ENCODE data around the gene SCYL3. TPM values are rescaled to one million over a fixed set of nuclear protein-coding genes. Genes with fewer than 3 reads are reported as not detected.
A peak's percentile ranks its signal among the peaks of the same experiment; 100 is the strongest.

The SCYL3 gene
- total RNA-seq, 1 donor, result 10.1 TPM

DNA sequence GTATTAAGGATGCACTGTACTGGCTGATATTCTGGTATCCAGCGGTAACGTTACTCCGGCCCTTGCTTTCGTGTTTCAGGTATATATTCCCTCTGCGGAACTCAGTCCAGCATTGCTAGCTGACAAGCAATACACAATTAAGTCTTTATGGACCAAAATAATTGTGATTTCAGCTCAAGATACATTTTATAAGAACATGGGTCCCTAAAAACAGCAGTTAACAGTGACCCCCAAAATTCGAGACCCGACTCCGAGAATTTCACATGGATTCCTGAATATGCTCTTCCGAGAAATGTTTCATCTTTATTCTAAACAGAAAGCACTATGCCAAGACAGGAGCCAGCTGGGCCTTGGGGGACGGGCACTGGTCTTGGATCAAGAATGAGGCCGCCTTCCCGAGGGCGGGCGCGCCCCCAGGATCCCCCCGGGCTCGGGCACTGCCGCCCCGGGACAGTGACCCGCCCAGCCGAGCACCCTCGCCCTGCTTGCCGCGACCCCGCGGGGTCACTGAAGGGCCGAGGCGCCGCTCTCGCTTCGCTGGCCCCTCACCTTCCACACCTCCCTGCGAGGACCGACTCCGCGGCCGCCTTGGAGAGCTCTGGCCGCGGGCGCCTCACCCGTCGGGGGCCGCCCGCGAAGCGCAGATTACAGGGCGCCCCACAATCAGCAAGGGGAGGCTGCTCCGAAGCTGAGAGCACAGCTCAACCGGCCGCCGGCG, 610 bp downstream of the SCYL3 start:
- H2AFZ ChIP-seq (ENCODE audit: low read length), result peak overlapping the region; percentile 75
- peak overlapping the region; percentile 100 for H3K27ac ChIP-seq (ENCODE audit: low read depth, low read length)
- TF ChIP-seq, protein P1, sequence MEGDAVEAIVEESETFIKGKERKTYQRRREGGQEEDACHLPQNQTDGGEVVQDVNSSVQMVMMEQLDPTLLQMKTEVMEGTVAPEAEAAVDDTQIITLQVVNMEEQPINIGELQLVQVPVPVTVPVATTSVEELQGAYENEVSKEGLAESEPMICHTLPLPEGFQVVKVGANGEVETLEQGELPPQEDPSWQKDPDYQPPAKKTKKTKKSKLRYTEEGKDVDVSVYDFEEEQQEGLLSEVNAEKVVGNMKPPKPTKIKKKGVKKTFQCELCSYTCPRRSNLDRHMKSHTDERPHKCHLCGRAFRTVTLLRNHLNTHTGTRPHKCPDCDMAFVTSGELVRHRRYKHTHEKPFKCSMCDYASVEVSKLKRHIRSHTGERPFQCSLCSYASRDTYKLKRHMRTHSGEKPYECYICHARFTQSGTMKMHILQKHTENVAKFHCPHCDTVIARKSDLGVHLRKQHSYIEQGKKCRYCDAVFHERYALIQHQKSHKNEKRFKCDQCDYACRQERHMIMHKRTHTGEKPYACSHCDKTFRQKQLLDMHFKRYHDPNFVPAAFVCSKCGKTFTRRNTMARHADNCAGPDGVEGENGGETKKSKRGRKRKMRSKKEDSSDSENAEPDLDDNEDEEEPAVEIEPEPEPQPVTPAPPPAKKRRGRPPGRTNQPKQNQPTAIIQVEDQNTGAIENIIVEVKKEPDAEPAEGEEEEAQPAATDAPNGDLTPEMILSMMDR (IDR thresholded peaks at IDR 0.05; ENCODE audit: extremely low read depth, low read depth, low read length), result no peak
- H3K27me3 ChIP-seq (ENCODE audit: insufficient read depth, low read length), result peaks cover 14% of the 10 kb centered on the region
- H3K9me3 ChIP-seq (ENCODE audit: low read depth, low read length), result no peaks in the 10 kb centered on the region
- H3K79me2 ChIP-seq (ENCODE audit: insufficient read depth, low read length), result peaks cover 51% of the 10 kb centered on the region
- H3K4me3 ChIP-seq (ENCODE audit: insufficient read depth, low read length), result peak overlapping the region; percentile 84
- peaks cover 10% of the 10 kb centered on the region for H4K20me1 ChIP-seq (ENCODE audit: insufficient read depth, low read length)
- DNase-seq (ENCODE audit: insufficient read length, low spot score, missing footprints), result peak; percentile 80
- H3K4me1 ChIP-seq (ENCODE audit: insufficient read depth, low read length), result peaks cover 28% of the 10 kb centered on the region
- peaks cover 6% of the 10 kb centered on the region for H3K36me3 ChIP-seq (ENCODE audit: insufficient read depth, low read length)
- H3K4me2 ChIP-seq (ENCODE audit: insufficient read depth, low read length), result peak overlapping the region; percentile 78

DNA sequence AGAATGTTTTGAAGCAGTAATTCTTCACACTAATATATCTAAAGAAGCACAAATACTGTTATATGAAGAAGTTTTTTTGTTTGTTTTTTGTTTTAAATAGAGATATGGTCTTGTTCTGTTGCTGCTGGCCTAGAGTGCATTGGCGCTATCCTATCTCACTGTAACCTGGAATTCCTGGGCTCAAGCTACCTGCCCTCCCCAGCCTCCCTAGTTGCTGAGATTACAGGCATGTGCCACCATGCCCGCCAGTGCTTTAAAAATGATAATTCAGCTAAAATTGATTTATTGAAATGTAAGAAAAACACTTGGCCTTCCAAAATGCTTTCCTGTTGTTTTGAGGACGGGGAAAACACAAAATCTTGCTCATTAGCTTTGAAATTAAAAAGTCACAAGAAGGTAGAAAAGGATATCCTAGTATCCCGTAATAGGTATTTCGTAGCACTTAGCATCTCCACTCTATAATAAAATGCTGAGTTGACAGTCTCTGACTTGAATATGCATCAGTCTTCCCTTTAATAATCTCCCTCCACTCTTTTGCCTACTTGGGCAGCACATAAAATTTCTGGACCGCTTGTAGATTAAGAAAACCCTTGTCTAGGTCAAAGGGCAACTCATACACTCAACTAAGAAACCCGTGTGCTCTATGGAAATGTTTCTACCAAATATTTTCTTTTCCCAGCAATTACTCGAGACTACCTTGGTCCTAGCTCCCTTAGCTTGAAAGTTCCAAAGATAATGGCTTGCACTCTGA, 1.3 kb downstream of the SCYL3 start:
- H4K20me1 ChIP-seq (ENCODE audit: insufficient read depth, low read length), result peaks cover 10% of the 10 kb centered on the region
- H3K79me2 ChIP-seq (ENCODE audit: insufficient read depth, low read length), result peaks cover 51% of the 10 kb centered on the region
- H3K4me3 ChIP-seq (ENCODE audit: insufficient read depth, low read length), result peak overlapping the region; percentile 84
- H3K9me3 ChIP-seq (ENCODE audit: low read depth, low read length), result no peaks in the 10 kb centered on the region
- peak overlapping the region; percentile 78 for H3K4me2 ChIP-seq (ENCODE audit: insufficient read depth, low read length)
- H3K36me3 ChIP-seq (ENCODE audit: insufficient read depth, low read length), result peaks cover 6% of the 10 kb centered on the region
- peaks cover 31% of the 10 kb centered on the region for H3K4me1 ChIP-seq (ENCODE audit: insufficient read depth, low read length)
- H3K27ac ChIP-seq (ENCODE audit: low read depth, low read length), result peak overlapping the region; percentile 100
- H3K27me3 ChIP-seq (ENCODE audit: insufficient read depth, low read length), result peaks cover 7% of the 10 kb centered on the region
- TF ChIP-seq, protein P1 (IDR thresholded peaks at IDR 0.05; ENCODE audit: extremely low read depth, low read depth, low read length), result no peak
- DNase-seq (ENCODE audit: insufficient read length, low spot score, missing footprints), result peak; percentile 66
- H2AFZ ChIP-seq (ENCODE audit: low read length), result peak overlapping the region; percentile 75

DNA sequence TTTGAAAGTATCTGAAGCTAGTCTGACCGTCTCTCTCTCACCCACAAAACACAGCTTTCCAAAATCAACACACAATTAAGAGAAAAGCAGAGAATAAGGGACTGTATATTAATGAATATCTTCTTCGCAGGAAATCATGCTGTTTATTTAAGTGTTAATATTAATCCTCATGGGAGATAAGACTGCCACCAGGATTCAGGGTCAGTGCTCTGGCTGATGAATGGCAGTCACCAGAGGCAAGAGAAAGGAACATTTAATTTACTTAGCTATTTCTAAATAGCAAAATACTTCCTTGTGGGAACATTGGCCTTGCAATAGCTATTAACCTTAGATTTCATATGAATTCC, 2.2 kb downstream of the SCYL3 start:
- Histone ChIP-seq H3K4me3 (ENCODE audit: insufficient read depth, low read length) (peak overlapping the region; percentile 37), H3K27me3 (ENCODE audit: insufficient read depth, low read length) (peaks cover 3% of the 10 kb centered on the region), H2AFZ (ENCODE audit: low read length) (no peak overlapping the region), H3K79me2 (ENCODE audit: insufficient read depth, low read length) (peaks cover 51% of the 10 kb centered on the region), H3K9me3 (ENCODE audit: low read depth, low read length) (no peaks in the 10 kb centered on the region), H3K27ac (ENCODE audit: low read depth, low read length) (peak overlapping the region; percentile 61), H3K36me3 (ENCODE audit: insufficient read depth, low read length) (peaks cover 6% of the 10 kb centered on the region), H4K20me1 (ENCODE audit: insufficient read depth, low read length) (peaks cover 10% of the 10 kb centered on the region), H3K4me1 (ENCODE audit: insufficient read depth, low read length) (peaks cover 31% of the 10 kb centered on the region), H3K4me2 (ENCODE audit: insufficient read depth, low read length) (peak overlapping the region; percentile 78)
- no peak for DNase-seq (ENCODE audit: insufficient read length, low spot score, missing footprints)
- TF ChIP-seq, protein P1 (IDR thresholded peaks at IDR 0.05; ENCODE audit: extremely low read depth, low read depth, low read length), result no peak

All from osteoblast (primary cell).